Sigmoid colon (tissue), 4 donors: ENCODE measurements around the gene PCSK7.

Experiments
- POLR2A ChIP-seq, 2 donors: fragments of 450-650 bp; IDR thresholded peaks; one replicate each; pipeline ENCODE4 v1.6.1; 2016; ENCODE audit warnings: antibody characterized with exemption in 2 of 2, mild to moderate bottlenecking in 2 of 2, moderate library complexity in 2 of 2
- POLR2AphosphoS5 ChIP-seq, 4 donors: sonication (generic); formaldehyde crosslinking; IDR thresholded peaks; one replicate each; pipeline ENCODE4 v1.6.1; 2017; ENCODE audit warnings: antibody characterized with exemption in 4 of 4

- TF ChIP-seq POLR2A (IDR thresholded peaks at IDR 0.05) (no peak), POLR2AphosphoS5 (IDR thresholded peaks at IDR 0.05) (no peak)
These were observed 34.9 kb downstream of the PCSK7 start for GRCh38 chr11:117197006-117197405.
